Activated CD4-positive, alpha-beta memory T cell treated with anti-CD3 and anti-CD28 coated beads for 36 hours (primary cell): ENCODE results near the gene DSC1. TPM values are rescaled to one million over a fixed set of nuclear protein-coding genes. Genes with fewer than 3 reads are reported as not detected.
"Not testable (repeated sequence)": the region's sequence is repeated elsewhere in the genome, so short reads cannot be mapped to it uniquely, and the experiment has no call there.

Experiments
- CTCF ChIA-PET: fragments of 350-600 bp; sonication (Branson Sonifier 250); formaldehyde crosslinking; loops from one replicate; lab custom pipeline; 2021; ENCODE audit warnings: antibody characterized with exemption, inconsistent platforms; lab: Charles Lee
- POLR2A ChIA-PET: fragments of 350-600 bp; sonication (Branson Sonifier 250); formaldehyde crosslinking; loops from one replicate; lab custom pipeline; 2021; ENCODE audit warnings: antibody characterized with exemption; lab: Charles Lee
- DNase-seq: peaks from one replicate; pipeline ENCODE4 v3.0.0-alpha.2; 2020
- H3K27ac Mint-ChIP-seq: one replicate; pipeline ENCODE4 v1.8.0; 2021; ENCODE audit warnings: mixed read lengths
- H3K27me3 Mint-ChIP-seq: one replicate; pipeline ENCODE4 v1.8.0; 2021; ENCODE audit warnings: mixed read lengths
- H3K36me3 Mint-ChIP-seq: one replicate; pipeline ENCODE4 v1.8.0; 2021; ENCODE audit warnings: mixed read lengths
- H3K4me1 Mint-ChIP-seq: one replicate; pipeline ENCODE4 v1.8.0; 2021; ENCODE audit warnings: low read depth, mixed read lengths
- H3K4me3 Mint-ChIP-seq: one replicate; pipeline ENCODE4 v1.8.0; 2021; ENCODE audit warnings: mild to moderate bottlenecking, mixed read lengths
- H3K9me3 Mint-ChIP-seq: one replicate; pipeline ENCODE4 v1.8.0; 2021; ENCODE audit warnings: mixed read lengths
- intact Hi-C: fragments of 100-400 bp; cut with micrococcal nuclease; formaldehyde crosslinking; loops from one replicate; pipeline ENCODE4 v1.15.1; 2023
- total RNA-seq, 2 experiments: library from RNA; stranded (reverse); gene quantifications; one replicate each; pipeline ENCODE4 v1.2.3, GENCODE V29; 2021

DSC1 gene
- total RNA-seq, 2 experiments from 2014 or later = 0.05 TPM; not detected in 1

DNA sequence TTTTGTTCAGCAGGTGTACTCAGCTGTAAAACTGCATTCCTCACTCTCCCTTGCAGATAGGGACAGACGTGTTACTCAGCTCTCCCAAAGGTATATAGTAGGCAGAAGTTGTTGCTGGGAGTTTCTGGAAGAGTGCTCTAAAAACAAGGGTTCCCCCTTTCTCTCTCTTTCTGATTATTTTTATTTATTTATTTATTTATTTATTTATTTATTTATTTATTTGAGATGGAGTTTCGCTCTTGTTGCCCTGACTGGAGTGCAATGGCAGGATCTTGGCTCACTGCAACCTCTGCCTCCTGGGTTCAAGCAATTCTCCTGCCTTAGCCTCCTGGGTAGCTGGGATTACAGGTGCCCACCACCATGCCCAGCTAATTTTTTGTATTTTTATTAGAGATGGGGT lies 39.5 kb downstream of the DSC1 start:
- POLR2A ChIA-PET, H3K36me3 Mint-ChIP-seq, intact Hi-C loops, H3K27ac Mint-ChIP-seq, H3K27me3 Mint-ChIP-seq, H3K4me3 Mint-ChIP-seq, H3K4me1 Mint-ChIP-seq, DNase-seq, CTCF ChIA-PET: not testable (repeated sequence)
- peaks cover 12% of the 10 kb centered on the region for H3K9me3 Mint-ChIP-seq

DNA sequence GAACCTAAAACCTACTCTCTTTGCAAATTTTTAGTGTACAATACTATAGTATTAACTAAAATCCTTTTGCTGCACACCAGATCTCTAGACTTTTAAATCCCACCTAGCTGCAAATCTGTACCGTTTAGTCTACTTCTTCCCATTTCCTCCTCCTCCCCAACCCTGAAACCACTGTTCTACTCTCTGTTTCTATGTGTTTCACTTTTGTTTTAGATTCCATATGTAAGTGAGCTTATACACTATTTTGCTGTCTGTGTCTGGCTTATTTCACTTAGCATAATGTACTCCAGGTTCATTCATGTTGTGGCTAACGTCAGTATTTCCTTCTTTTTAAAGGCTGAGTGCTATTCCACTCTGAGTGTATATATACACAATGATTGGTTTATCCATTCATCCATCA lies 42.1 kb downstream of the DSC1 start:
- CTCF ChIA-PET = interaction anchor here (0.8 kb wide), 1 partner anchor 121 kb away, joined by 3 read pairs; no protein-coding TSS in a partner anchor
- no peak overlapping the region for H3K27ac Mint-ChIP-seq
- no peaks in the 10 kb centered on the region for H3K4me1 Mint-ChIP-seq
- H3K36me3 Mint-ChIP-seq = no peaks in the 10 kb centered on the region
- peaks cover 7% of the 10 kb centered on the region for H3K9me3 Mint-ChIP-seq
- POLR2A ChIA-PET = no interaction called here
- DNase-seq = no peak
- no peak overlapping the region for H3K4me3 Mint-ChIP-seq
- intact Hi-C loops = no loop called here
- no peaks in the 10 kb centered on the region for H3K27me3 Mint-ChIP-seq

DNA sequence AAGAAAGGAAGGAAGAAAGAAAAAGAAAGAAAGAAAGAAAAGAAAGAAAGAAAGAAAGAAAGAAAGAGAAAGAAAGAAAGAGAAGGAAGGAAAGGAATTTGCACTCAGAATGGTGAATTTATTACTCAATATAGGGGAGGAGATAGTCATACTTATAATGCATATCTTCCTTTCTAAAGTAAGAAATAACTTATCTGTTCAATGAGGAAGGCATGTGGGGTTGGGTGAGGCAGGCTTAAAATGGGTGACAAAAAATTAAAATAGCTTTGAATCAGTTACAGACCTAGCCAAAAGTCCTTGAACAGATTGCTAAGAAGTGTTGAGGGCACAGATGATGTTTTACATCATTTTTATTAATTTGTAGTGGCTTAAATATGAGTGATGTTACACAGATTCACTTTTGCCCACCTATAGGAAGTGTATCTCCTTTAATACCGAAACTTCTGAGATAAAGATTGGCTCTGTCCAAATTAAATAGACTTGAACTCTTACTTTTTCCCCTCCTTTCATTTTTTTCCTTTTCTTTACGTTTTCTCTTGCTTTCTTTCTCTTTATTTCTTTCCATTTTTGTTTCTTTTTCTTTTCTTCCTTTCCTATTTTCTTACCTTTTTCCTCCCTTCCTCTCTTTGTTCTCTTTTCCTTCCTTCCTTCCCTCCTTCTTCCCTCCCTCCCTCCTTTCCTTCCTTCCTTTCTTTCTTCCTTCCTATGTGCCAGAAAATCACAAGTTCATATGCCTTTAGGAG lies 45.6 kb downstream of the DSC1 start:
- POLR2A ChIA-PET = no interaction called here

DNA sequence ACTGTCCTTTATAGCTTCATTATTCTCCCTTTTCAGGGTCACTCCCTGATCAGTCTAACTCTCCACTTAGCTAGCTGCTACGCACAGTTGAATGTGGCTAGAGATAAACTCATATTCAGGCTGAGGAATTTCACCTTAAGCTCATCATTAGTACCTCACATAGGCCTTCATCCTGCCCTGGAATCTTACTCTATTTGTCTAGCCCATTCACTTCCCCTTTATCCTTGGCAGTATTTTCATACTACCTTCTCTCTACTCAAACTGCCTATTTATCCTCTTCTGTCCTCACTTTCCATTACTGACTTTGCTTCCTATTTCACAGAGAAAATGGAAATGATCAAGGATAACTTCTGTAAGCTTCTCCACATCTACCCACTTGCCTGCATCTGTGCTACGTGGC lies 49.9 kb downstream of the DSC1 start:
- intact Hi-C loops = no loop called here
- DNase-seq = no peak
- Mint-ChIP-seq H3K36me3 (no peaks in the 10 kb centered on the region), H3K4me3 (no peak overlapping the region), H3K27ac (no peak overlapping the region), H3K9me3 (peaks cover 6% of the 10 kb centered on the region), H3K27me3 (no peaks in the 10 kb centered on the region), H3K4me1 (no peaks in the 10 kb centered on the region)
- POLR2A ChIA-PET = no interaction called here
- CTCF ChIA-PET = no interaction called here

More for the DNA sequence above, 45.6 kb downstream of the DSC1 start:
- Mint-ChIP-seq H3K27me3 (no peaks in the 10 kb centered on the region), H3K9me3 (peaks cover 5% of the 10 kb centered on the region), H3K4me3 (no peak overlapping the region), H3K36me3 (no peaks in the 10 kb centered on the region), H3K4me1 (no peaks in the 10 kb centered on the region), H3K27ac (no peak overlapping the region)
- DNase-seq = no peak
- intact Hi-C loops = no loop called here
- CTCF ChIA-PET = no interaction called here

DNA sequence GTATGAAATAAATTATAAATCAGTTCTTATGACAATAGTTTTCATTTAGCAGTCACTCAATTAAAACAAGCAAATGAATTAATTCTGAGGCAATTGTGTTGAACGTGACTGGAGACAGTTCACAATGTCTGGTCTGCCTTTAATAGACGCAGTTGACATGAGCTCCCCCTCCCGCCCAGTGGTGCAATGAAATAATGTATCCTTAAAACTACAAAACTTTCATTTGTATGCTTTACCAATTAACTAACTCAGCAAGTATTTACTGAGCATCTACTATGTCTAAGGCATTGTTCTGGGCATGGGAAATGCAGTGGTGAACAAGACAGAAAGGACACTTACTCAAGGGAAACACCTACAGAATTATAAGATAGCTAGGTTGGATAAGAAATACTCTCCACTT lies 56.9 kb downstream of the DSC1 start:
- Mint-ChIP-seq H3K4me1 (no peaks in the 10 kb centered on the region), H3K9me3 (peaks cover 3% of the 10 kb centered on the region), H3K36me3 (no peaks in the 10 kb centered on the region), H3K4me3 (no peak overlapping the region), H3K27ac (no peak overlapping the region), H3K27me3 (peaks cover 9% of the 10 kb centered on the region)
- ChIA-PET POLR2A (no interaction called here), CTCF (no interaction called here)
- no peak for DNase-seq
- intact Hi-C loops = no loop called here

- CTCF ChIA-PET = no interaction called here
- DNase-seq = no peak
- Mint-ChIP-seq H3K4me1 (no peaks in the 10 kb centered on the region), H3K27me3 (peaks cover 17% of the 10 kb centered on the region), H3K9me3 (peaks cover 3% of the 10 kb centered on the region), H3K36me3 (peaks cover 2% of the 10 kb centered on the region), H3K4me3 (no peak overlapping the region), H3K27ac (no peak overlapping the region)
- intact Hi-C loops = no loop called here
- POLR2A ChIA-PET = no interaction called here
These were observed 58.2 kb downstream of the DSC1 start for GRCh38 chr18:31104444-31104843.

DNA sequence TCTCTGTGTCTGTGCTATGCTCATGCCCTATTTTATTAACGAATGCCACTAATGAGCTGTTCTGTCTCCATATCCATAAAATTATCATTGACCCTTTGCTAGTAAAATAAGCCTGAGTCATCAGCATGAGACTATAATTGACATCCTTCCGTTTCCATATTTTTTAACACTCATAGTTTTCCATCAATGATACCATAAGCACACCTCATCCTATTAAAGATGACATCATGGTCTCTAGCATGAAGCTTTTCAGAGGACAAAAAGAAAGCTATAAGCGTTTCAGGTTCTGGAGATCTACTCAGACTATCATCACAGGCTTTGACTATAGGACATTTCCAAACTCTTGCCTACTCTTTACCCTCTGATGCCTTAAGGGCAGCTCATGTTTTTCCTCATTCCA lies 59.2 kb downstream of the DSC1 start:
- Mint-ChIP-seq H3K36me3 (peaks cover 2% of the 10 kb centered on the region), H3K27ac (no peak overlapping the region), H3K4me3 (no peak overlapping the region), H3K9me3 (peaks cover 3% of the 10 kb centered on the region), H3K4me1 (no peaks in the 10 kb centered on the region), H3K27me3 (peaks cover 19% of the 10 kb centered on the region)
- no peak for DNase-seq
- intact Hi-C loops = no loop called here
- CTCF ChIA-PET = no interaction called here
- POLR2A ChIA-PET = no interaction called here

GRCh38 chr18:31102941-31103340 lies 59.7 kb downstream of the DSC1 start:
- CTCF ChIA-PET = no interaction called here
- peaks cover 2% of the 10 kb centered on the region for H3K36me3 Mint-ChIP-seq
- H3K27me3 Mint-ChIP-seq = peaks cover 19% of the 10 kb centered on the region
- DNase-seq = no peak
- POLR2A ChIA-PET = no interaction called here
- no peaks in the 10 kb centered on the region for H3K4me1 Mint-ChIP-seq
- H3K9me3 Mint-ChIP-seq = peaks cover 3% of the 10 kb centered on the region
- intact Hi-C loops = no loop called here
- H3K27ac Mint-ChIP-seq = no peak overlapping the region
- no peak overlapping the region for H3K4me3 Mint-ChIP-seq

GRCh38 chr18:31102025-31102684 lies 60.5 kb downstream of the DSC1 start, which contains the start of gene DSC2:
TSS of gene DSC2 (minus strand) at chr18:31102421. CDS start at chr18:31101971, 450 bp downstream.
- Mint-ChIP-seq H3K36me3 (peaks cover 2% of the 10 kb centered on the region), H3K9me3 (peaks cover 3% of the 10 kb centered on the region), H3K4me3 (no peak within 1 kb of the TSS), H3K27me3 (peaks cover 19% of the 10 kb centered on the region), H3K27ac (no peak within 1 kb of the TSS), H3K4me1 (no peaks in the 10 kb centered on the region)
- no peak for DNase-seq
- POLR2A ChIA-PET = no interaction called here
- CTCF ChIA-PET = no interaction called here
- intact Hi-C loops = no loop called here

GRCh38 chr18:31101183-31102024 lies 61.3 kb downstream of the DSC1 start:
- H3K4me3 Mint-ChIP-seq = no peak overlapping the region

GRCh38 chr18:31100436-31101182 lies 62.0 kb downstream of the DSC1 start:
- CTCF ChIA-PET = no interaction called here
- Mint-ChIP-seq H3K27ac (no peak overlapping the region), H3K9me3 (peaks cover 8% of the 10 kb centered on the region), H3K4me3 (no peak overlapping the region), H3K27me3 (peaks cover 19% of the 10 kb centered on the region), H3K36me3 (peaks cover 2% of the 10 kb centered on the region), H3K4me1 (no peaks in the 10 kb centered on the region)
- POLR2A ChIA-PET = no interaction called here
- intact Hi-C loops = no loop called here
- no peak for DNase-seq

More at GRCh38 chr18:31101183-31102024, 61.3 kb downstream of the DSC1 start:
- Mint-ChIP-seq H3K27ac (no peak overlapping the region), H3K27me3 (peaks cover 19% of the 10 kb centered on the region), H3K36me3 (peaks cover 2% of the 10 kb centered on the region), H3K4me1 (no peaks in the 10 kb centered on the region), H3K9me3 (peaks cover 6% of the 10 kb centered on the region)
- ChIA-PET CTCF (no interaction called here), POLR2A (no interaction called here)
- DNase-seq = no peak
- intact Hi-C loops = no loop called here
